H9 (cell line): ENCODE results near the gene CCAR1. TPM values are rescaled to one million over a fixed set of nuclear protein-coding genes. Genes with fewer than 3 reads are reported as not detected.
A peak's percentile ranks its signal among the peaks of the same experiment; 100 is the strongest.
"Not testable (repeated sequence)": the region's sequence is repeated elsewhere in the genome, so short reads cannot be mapped to it uniquely, and the experiment has no call there.

Experiments used
- DNase-seq: peaks from one replicate; pipeline ENCODE4 v3.0.0-alpha.2; 2017
- H2AFZ ChIP-seq: one replicate; pipeline ENCODE4 v1.6.1; 2013; ENCODE audit warnings: mild to moderate bottlenecking, low read length, control low read depth, moderate library complexity
- H2AK5ac ChIP-seq: 2 replicates; pipeline ENCODE4 v1.6.1; 2013; ENCODE audit warnings: low read length, control low read depth, mixed read lengths; ENCODE audit not compliant: insufficient read length
- H2BK120ac ChIP-seq: one replicate; pipeline ENCODE4 v1.6.1; 2013; ENCODE audit warnings: low read depth, mild to moderate bottlenecking, low read length, control low read depth, inconsistent platforms; ENCODE audit not compliant: poor library complexity, severe bottlenecking
- H2BK12ac ChIP-seq: 2 replicates; pipeline ENCODE4 v1.6.1; 2013; ENCODE audit warnings: low read length, control low read depth, mixed read lengths, low read depth; ENCODE audit not compliant: insufficient read length
- H2BK15ac ChIP-seq: 2 replicates; pipeline ENCODE4 v1.6.1; 2013; ENCODE audit warnings: low read depth, low read length, control low read depth
- H2BK20ac ChIP-seq: one replicate; pipeline ENCODE4 v1.6.1; 2013; ENCODE audit warnings: low read depth, mild to moderate bottlenecking, low read length, control low read depth, inconsistent platforms; ENCODE audit not compliant: poor library complexity, severe bottlenecking
- H2BK5ac ChIP-seq: 2 replicates; pipeline ENCODE4 v1.6.1; 2013; ENCODE audit warnings: low read length, control low read depth, mixed read lengths; ENCODE audit not compliant: insufficient read length
- H3K14ac ChIP-seq: 2 replicates; pipeline ENCODE4 v1.6.1; 2013; ENCODE audit warnings: low read length, control low read depth; ENCODE audit not compliant: insufficient read depth
- H3K18ac ChIP-seq: 2 replicates; pipeline ENCODE4 v1.6.1; 2013; ENCODE audit warnings: low read depth, mild to moderate bottlenecking, mixed read lengths, low read length, control low read depth; ENCODE audit not compliant: insufficient read length
- H3K23ac ChIP-seq: 2 replicates; pipeline ENCODE4 v1.6.1; 2013; ENCODE audit warnings: low read length, control low read depth, mixed read lengths, low read depth; ENCODE audit not compliant: insufficient read length
- H3K23me2 ChIP-seq: 2 replicates; pipeline ENCODE4 v1.6.1; 2013; ENCODE audit warnings: low read depth, mild to moderate bottlenecking, mixed read lengths, low read length, control low read depth; ENCODE audit not compliant: insufficient read length, poor library complexity, severe bottlenecking
- H3K27ac ChIP-seq: 2 replicates; pipeline ENCODE4 v1.5.1; 2013; ENCODE audit warnings: low read length, control low read depth, mixed read lengths, low read depth; ENCODE audit not compliant: insufficient read length
- H3K27me3 ChIP-seq: 2 replicates; pipeline ENCODE4 v1.6.1; 2013; ENCODE audit warnings: low read length, control low read depth, inconsistent platforms; ENCODE audit not compliant: insufficient read depth
- H3K4ac ChIP-seq: 2 replicates; pipeline ENCODE4 v1.6.1; 2013; ENCODE audit warnings: low read depth, mild to moderate bottlenecking, control low read depth, inconsistent platforms, low read length, moderate library complexity
- H3K4me1 ChIP-seq: 2 replicates; pipeline ENCODE4 v1.6.1; 2013; ENCODE audit warnings: low read length, control low read depth, inconsistent platforms; ENCODE audit not compliant: insufficient read depth
- H3K4me2 ChIP-seq: 2 replicates; pipeline ENCODE4 v1.6.1; 2013; ENCODE audit warnings: low read length, control low read depth, mixed read lengths; ENCODE audit not compliant: insufficient read length, insufficient read depth
- H3K56ac ChIP-seq: 2 replicates; pipeline ENCODE4 v1.6.1; 2013; ENCODE audit warnings: low read depth, mild to moderate bottlenecking, mixed read lengths, low read length, control low read depth; ENCODE audit not compliant: insufficient read length
- H3K79me1 ChIP-seq: 2 replicates; pipeline ENCODE4 v1.6.1; 2013; ENCODE audit warnings: low read depth, mild to moderate bottlenecking, moderate library complexity, low read length, control low read depth, inconsistent platforms; ENCODE audit not compliant: insufficient read depth, poor library complexity, severe bottlenecking
- H3K79me2 ChIP-seq: 2 replicates; pipeline ENCODE4 v1.6.1; 2013; ENCODE audit warnings: low read length, control low read depth, inconsistent platforms; ENCODE audit not compliant: insufficient read depth
- H3K9ac ChIP-seq: 2 replicates; pipeline ENCODE4 v1.6.1; 2013; ENCODE audit warnings: low read length, control low read depth, mixed read lengths; ENCODE audit not compliant: insufficient read length; ENCODE audit errors: extremely low read depth
- H3K9me3 ChIP-seq: one replicate; pipeline ENCODE4 v1.6.1; 2013; ENCODE audit warnings: low read depth, low read length, inconsistent platforms; ENCODE audit not compliant: control insufficient read depth
- H3T11ph ChIP-seq: one replicate; pipeline ENCODE4 v1.6.1; 2013; ENCODE audit warnings: mild to moderate bottlenecking, low read length, control low read depth, inconsistent platforms
- H4K20me1 ChIP-seq: one replicate; pipeline ENCODE4 v1.6.1; 2013; ENCODE audit not compliant: control insufficient read depth, insufficient read length, insufficient read depth
- H4K5ac ChIP-seq: 2 replicates; pipeline ENCODE4 v1.6.1; 2013; ENCODE audit warnings: low read depth, mild to moderate bottlenecking, mixed read lengths, low read length, control low read depth; ENCODE audit not compliant: insufficient read length
- H4K8ac ChIP-seq: replicated peaks from 2 replicates; pipeline ENCODE4 v1.6.1; 2013; ENCODE audit warnings: low read length, control low read depth, mixed read lengths, low read depth; ENCODE audit not compliant: insufficient read length
- H4K91ac ChIP-seq: 2 replicates; pipeline ENCODE4 v1.6.1; 2013; ENCODE audit warnings: low read depth, mild to moderate bottlenecking, moderate library complexity, mixed read lengths, low read length, control low read depth; ENCODE audit not compliant: insufficient read length
- H3K27ac Mint-ChIP-seq, 3 experiments: 2 replicates in 2 of 3; 3 replicates in 1 of 3; pipeline ENCODE4 v1.8.0; 2020 to 2021; ENCODE audit warnings: mixed read lengths in 3 of 3, mild to moderate bottlenecking in 1 of 3, moderate library complexity in 1 of 3
- H3K27me3 Mint-ChIP-seq: 2 replicates; pipeline ENCODE4 v1.8.0; 2021; ENCODE audit warnings: low read depth, mild to moderate bottlenecking, moderate library complexity, mixed read lengths
- H3K36me3 Mint-ChIP-seq, 3 experiments: 2 replicates in 2 of 3; 3 replicates in 1 of 3; pipeline ENCODE4 v1.8.0; 2020 to 2021; ENCODE audit warnings: low read depth in 3 of 3, mixed read lengths in 3 of 3; ENCODE audit not compliant: insufficient read depth in 1 of 3
- H3K4me1 Mint-ChIP-seq, 2 experiments: 2 replicates each; pipeline ENCODE4 v1.8.0; 2020; ENCODE audit warnings: mixed read lengths in 2 of 2
- H3K4me3 Mint-ChIP-seq, 2 experiments: 2 replicates in 1 of 2; 3 replicates in 1 of 2; pipeline ENCODE4 v1.8.0; 2020 to 2021; ENCODE audit warnings: mild to moderate bottlenecking in 2 of 2, mixed read lengths in 2 of 2, moderate library complexity in 1 of 2
- H3K9me3 Mint-ChIP-seq, 2 experiments: 2 replicates in 1 of 2; 3 replicates in 1 of 2; pipeline ENCODE4 v1.8.0; 2020; ENCODE audit warnings: mild to moderate bottlenecking in 2 of 2, mixed read lengths in 2 of 2, moderate library complexity in 1 of 2
- WGBS: extraction: QIAGEN DNeasy Blood & Tissue Kit; methylation state at CpG from one replicate; pipeline ENCODE4 v1.1.7; 2013; ENCODE audit warnings: missing lambda C conversion rate, low lambda C conversion rate, mixed read lengths; ENCODE audit not compliant: insufficient read length; ENCODE audit errors: extremely low coverage; 5-methylcytosine and 5-hydroxymethylcytosine counted together
- total RNA-seq: library from RNA; stranded (reverse); gene quantifications from 2 replicates; pipeline ENCODE4 v1.2.1, GENCODE V29; 2021
- TF ChIP-seq, protein P1 (sequence below): fragments of 200-600 bp; sonication (generic); conservative IDR thresholded peaks from 3 replicates; pipeline ENCODE4 v1.8.0; 2021; ENCODE audit warnings: antibody characterized with exemption, mild to moderate bottlenecking

CCAR1 gene
- total RNA-seq, 1 experiment from 2014 or later: 118 TPM

DNA sequence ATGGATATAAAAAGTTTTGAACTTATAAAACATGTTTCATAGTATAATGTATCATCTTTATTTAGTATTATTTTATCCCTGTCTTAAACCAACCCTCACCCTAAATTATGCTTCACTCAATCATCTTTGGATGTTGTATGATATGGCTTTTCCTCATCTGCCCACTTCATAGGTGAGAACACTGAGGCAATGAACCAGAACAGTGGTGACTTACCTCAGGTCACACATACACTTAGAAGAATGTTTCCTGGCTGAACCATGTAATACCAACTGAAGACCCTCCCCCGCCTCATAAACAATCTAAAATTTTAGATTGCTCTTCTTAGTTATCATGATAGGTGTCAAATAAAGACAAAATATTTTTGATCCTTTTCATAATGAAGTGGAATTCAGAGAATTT lies 83.7 kb downstream of the CCAR1 start:
- Histone ChIP-seq H2BK120ac (no peak overlapping the region), H4K20me1 (no peaks in the 10 kb centered on the region), H3K79me2 (no peaks in the 10 kb centered on the region), H3K9me3 (no peaks in the 10 kb centered on the region), H2BK15ac (no peak overlapping the region), H3K23ac (no peak overlapping the region), H4K5ac (no peak overlapping the region), H2AFZ (no peak overlapping the region), H3K56ac (no peak overlapping the region), H3K27ac (no peak overlapping the region), H3K14ac (no peak overlapping the region), H3K4me1 (no peaks in the 10 kb centered on the region), H2AK5ac (no peak overlapping the region), H2BK5ac (no peak overlapping the region), H3K4me2 (no peak overlapping the region), H2BK20ac (no peak overlapping the region), H3T11ph (no peak overlapping the region), H4K91ac (no peak overlapping the region), H3K27me3 (no peaks in the 10 kb centered on the region), H3K9ac (no peak overlapping the region), H4K8ac (no peak overlapping the region), H3K79me1 (no peaks in the 10 kb centered on the region), H3K4ac (no peak overlapping the region), H2BK12ac (no peak overlapping the region), H3K18ac (no peak overlapping the region), H3K23me2 (no peaks in the 10 kb centered on the region)
- DNase-seq: no peak
- no peak overlapping the region for H3K27ac Mint-ChIP-seq
- no peaks in the 10 kb centered on the region for H3K4me1 Mint-ChIP-seq
- no CpG with 5 or more reads among the region's 1 CpG for WGBS
- no peaks in the 10 kb centered on the region; a peak in 1 of 7 replicates for H3K36me3 Mint-ChIP-seq
- H3K27me3 Mint-ChIP-seq: no peaks in the 10 kb centered on the region
- H3K9me3 Mint-ChIP-seq: no peaks in the 10 kb centered on the region
- H3K4me3 Mint-ChIP-seq: no peak overlapping the region
- TF ChIP-seq, protein P1, sequence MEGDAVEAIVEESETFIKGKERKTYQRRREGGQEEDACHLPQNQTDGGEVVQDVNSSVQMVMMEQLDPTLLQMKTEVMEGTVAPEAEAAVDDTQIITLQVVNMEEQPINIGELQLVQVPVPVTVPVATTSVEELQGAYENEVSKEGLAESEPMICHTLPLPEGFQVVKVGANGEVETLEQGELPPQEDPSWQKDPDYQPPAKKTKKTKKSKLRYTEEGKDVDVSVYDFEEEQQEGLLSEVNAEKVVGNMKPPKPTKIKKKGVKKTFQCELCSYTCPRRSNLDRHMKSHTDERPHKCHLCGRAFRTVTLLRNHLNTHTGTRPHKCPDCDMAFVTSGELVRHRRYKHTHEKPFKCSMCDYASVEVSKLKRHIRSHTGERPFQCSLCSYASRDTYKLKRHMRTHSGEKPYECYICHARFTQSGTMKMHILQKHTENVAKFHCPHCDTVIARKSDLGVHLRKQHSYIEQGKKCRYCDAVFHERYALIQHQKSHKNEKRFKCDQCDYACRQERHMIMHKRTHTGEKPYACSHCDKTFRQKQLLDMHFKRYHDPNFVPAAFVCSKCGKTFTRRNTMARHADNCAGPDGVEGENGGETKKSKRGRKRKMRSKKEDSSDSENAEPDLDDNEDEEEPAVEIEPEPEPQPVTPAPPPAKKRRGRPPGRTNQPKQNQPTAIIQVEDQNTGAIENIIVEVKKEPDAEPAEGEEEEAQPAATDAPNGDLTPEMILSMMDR: no peak

DNA sequence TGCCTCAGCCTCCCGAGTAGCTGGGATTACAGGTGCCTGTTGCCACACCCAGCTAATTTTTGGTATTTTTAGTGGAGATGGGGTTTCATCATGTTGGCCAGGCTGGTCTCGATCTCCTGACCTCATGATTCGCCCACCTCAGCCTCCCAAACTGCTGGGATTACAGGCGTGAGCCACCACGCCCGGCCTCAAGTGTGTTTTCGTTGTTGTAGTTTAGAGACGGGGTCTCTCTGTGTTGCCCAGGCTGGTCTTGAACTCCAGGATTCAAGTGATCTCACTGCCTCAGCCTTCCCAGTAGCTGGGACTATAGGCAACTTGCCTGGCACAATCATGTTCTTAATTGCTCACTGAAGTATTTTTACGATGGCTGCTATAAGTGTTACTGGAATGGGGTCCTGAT lies 89.8 kb downstream of the CCAR1 start:
- not testable (repeated sequence) for H3K4me3 Mint-ChIP-seq, DNase-seq, H3K27ac Mint-ChIP-seq, H3K4me2 ChIP-seq, H2BK5ac ChIP-seq, H2AFZ ChIP-seq, H3K4ac ChIP-seq, H3K79me1 ChIP-seq, H3K79me2 ChIP-seq, H3K23ac ChIP-seq, H4K8ac ChIP-seq, H4K5ac ChIP-seq, H2BK12ac ChIP-seq, H3K9me3 Mint-ChIP-seq, H3K9ac ChIP-seq, H3K27me3 ChIP-seq, H3K36me3 Mint-ChIP-seq, H3K27ac ChIP-seq, H2AK5ac ChIP-seq, H2BK15ac ChIP-seq, H3K27me3 Mint-ChIP-seq, H3K14ac ChIP-seq, H3K4me1 ChIP-seq, H4K20me1 ChIP-seq, H3K23me2 ChIP-seq, H3K9me3 ChIP-seq, H4K91ac ChIP-seq, H3T11ph ChIP-seq, H3K56ac ChIP-seq, H3K18ac ChIP-seq
- H3K4me1 Mint-ChIP-seq: peaks cover 5 to 15% of the 10 kb centered on the region in 2 experiments
- peak overlapping the region; percentile 61 for H2BK120ac ChIP-seq
- H2BK20ac ChIP-seq: peak overlapping the region; percentile 45
- no CpG with 5 or more reads among the region's 9 CpGs for WGBS
